Tibial artery (tissue), 4 donors: ENCODE measurements around the gene PRAMEF11.
"Not testable (repeated sequence)": the region's sequence is repeated elsewhere in the genome, so short reads cannot be mapped to it uniquely, and the experiment has no call there.

Experiments
- DNase-seq, 2 donors: peaks; one replicate each; pipeline ENCODE4 v3.0.0-alpha.2; 2019
- H3K27ac ChIP-seq, 2 donors: fragments of 200-600 bp; sonication (generic) in 1 of 2; 1 replicate in 1 of 2; 2 replicates in 1 of 2; pipeline ENCODE4 v1.5.1; 2018 to 2019; ENCODE audit warnings: mild to moderate bottlenecking in 1 of 2
- H3K27me3 ChIP-seq, 2 donors: fragments of 200-600 bp; sonication (generic) in 1 of 2; one replicate each; pipeline versions ENCODE4 v1.5.1 to v1.6.0; 2016 to 2019
- H3K36me3 ChIP-seq, 3 donors: fragments of 200-600 bp; sonication (generic) in 2 of 3; one replicate each; pipeline ENCODE4 v1.5.1; 2016 to 2019; ENCODE audit warnings: mild to moderate bottlenecking in 2 of 3
- H3K4me1 ChIP-seq, 4 donors: fragments of 200-600 bp; sonication (generic) in 2 of 4; 1 replicate in 3 of 4; 2 replicates in 1 of 4; pipeline ENCODE4 v1.5.1; 2016 to 2019
- H3K4me3 ChIP-seq, 2 donors: fragments of 200-600 bp; sonication (generic) in 1 of 2; 1 replicate in 1 of 2; 2 replicates in 1 of 2; pipeline ENCODE4 v1.5.1; 2018 to 2019; ENCODE audit warnings: mild to moderate bottlenecking in 2 of 2
- H3K9me3 ChIP-seq, 3 donors: fragments of 200-600 bp; sonication (generic) in 1 of 3; one replicate each; pipeline ENCODE4 v1.5.1; 2016 to 2019
- CTCF ChIP-seq, 2 experiments: fragments of 200-600 bp in 1 of 2; fragments of 450-650 bp in 1 of 2; IDR thresholded peaks; one replicate each; pipeline ENCODE4 v1.5.1; 2017 to 2019; ENCODE audit warnings: antibody characterized with exemption in 2 of 2, mild to moderate bottlenecking in 1 of 2, moderate library complexity in 1 of 2
- intact Hi-C: fragments of 100-400 bp; cut with DNase I; formaldehyde crosslinking; loops from one replicate; pipeline ENCODE4 v1.15.0; 2023; ENCODE audit warnings: low total_unique reads

Gene PRAMEF11

DNA sequence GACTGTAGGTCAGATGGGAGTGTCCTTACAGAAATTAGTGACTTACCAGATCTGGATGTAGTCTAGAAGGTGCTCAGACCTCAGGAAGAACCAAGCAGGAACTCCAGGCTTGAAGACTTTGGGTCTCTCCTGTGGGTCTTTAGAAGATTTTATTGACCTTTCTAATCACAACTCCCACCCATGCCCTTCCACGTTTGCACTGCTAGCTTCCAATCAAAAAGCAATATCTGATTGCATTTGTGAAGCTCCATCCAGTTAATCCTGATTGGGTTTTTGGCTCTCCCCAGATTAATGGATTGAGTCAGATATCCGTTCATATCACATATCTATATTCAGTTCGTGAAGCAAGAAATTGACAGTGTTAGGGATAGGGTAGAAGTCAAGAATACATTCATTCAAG is at the start of gene PRAMEF11:
TSS of gene PRAMEF11 (minus strand) at position 101 of the 400 bp plus-strand sequence. CDS start 2,621 bp downstream, outside the sequence.
- H3K27me3 ChIP-seq, DNase-seq, H3K4me3 ChIP-seq, H3K27ac ChIP-seq, intact Hi-C loops, H3K36me3 ChIP-seq, H3K9me3 ChIP-seq, H3K4me1 ChIP-seq: not testable (repeated sequence)

DNA sequence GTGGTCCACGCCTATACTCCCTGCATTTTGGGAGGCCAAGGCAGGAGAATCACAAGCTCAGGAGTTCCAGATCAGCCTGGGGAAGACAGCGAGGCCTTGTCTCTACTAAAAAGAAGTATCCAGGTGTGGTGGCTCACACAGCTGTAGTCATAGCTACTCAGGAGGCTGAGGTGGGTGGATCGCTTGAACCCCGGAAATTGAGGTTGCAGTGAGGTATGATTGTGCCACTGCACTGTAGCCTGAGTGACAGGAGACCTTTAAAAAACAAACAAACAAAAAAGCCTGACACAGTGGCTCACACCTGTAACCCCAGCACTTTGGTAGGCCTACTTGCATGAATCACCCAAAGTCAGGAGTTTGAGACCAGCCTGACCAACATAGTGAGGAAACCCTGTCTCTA is 47.2 kb upstream of the PRAMEF11 start:
- DNase-seq, H3K36me3 ChIP-seq, H3K27me3 ChIP-seq, H3K27ac ChIP-seq, H3K4me1 ChIP-seq, intact Hi-C loops, H3K9me3 ChIP-seq, H3K4me3 ChIP-seq: not testable (repeated sequence)

DNA sequence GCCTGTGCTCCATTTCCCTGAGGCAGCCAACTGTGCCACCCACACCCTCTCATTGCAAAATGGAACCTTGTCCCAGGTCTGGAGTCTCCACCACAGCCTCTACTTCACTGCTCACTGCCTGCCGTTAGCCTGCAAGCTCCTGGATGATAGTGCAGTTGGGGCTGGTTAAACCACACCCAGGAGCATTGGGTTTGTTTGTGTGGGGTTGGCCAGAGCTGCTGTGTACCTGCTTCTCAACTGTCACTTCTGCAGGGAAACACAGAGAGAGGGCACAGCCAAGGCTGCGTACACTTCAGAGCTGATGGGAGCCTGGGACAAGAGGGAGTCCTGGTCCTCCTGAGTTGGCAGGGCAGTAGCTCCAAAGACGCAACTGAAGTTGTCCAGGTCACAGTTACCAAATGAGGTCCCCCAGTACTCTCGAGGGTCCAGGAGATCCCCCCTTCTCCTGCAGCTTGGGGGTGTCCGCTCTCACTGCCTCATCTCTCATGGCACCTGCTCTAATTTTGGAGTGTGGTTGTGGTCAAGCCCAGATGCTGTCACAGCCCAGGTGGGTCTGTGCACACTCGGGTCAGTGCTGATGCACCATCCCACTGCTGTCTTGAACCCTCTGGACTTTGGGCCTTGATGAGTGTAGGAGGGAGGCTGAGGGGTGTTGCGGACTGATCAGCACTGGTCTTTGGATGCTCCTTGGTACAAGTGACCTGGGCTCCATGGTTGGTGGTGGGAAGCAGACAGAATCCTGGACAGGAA is 32.1 kb upstream of the PRAMEF11 start:
- H3K4me1 ChIP-seq, H3K36me3 ChIP-seq, DNase-seq, intact Hi-C loops, H3K4me3 ChIP-seq, H3K27me3 ChIP-seq, H3K27ac ChIP-seq, H3K9me3 ChIP-seq: not testable (repeated sequence)

DNA sequence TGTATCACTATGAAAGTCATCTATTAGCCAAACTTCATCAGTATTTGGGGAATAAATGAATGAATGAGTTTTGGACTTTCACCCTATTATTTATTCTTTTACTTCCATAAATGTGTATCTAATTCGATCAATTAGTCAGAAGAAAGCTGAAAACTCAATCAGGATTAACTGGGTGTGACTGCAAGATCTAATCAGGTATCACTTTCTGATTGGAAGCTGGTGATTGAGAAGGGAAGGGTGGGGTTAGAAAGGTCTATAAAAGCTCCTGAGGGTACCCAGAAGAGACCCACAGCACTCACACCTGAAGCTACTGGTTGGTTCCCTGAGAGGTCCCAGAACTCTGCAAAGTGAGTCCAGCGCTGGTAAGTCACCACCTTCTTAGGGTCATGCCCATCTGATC is 25.6 kb upstream of the PRAMEF11 start, which contains the start of gene PRAMEF2:
TSS of gene PRAMEF2 (plus strand) at position 301 of the 400 bp plus-strand sequence. CDS start 1,924 bp downstream, outside the sequence.
- H3K4me1 ChIP-seq, H3K27me3 ChIP-seq, H3K27ac ChIP-seq, H3K36me3 ChIP-seq, H3K4me3 ChIP-seq, H3K9me3 ChIP-seq, intact Hi-C loops, DNase-seq: not testable (repeated sequence)

GRCh38 chr1:12851779-12852178 is 20.6 kb upstream of the PRAMEF11 start:
- H3K9me3 ChIP-seq, result no peaks in the 10 kb centered on the region
- no peak for TF ChIP-seq CTCF (IDR thresholded peaks at IDR 0.05)
- intact Hi-C loops, result no loop called here
- no peaks in the 10 kb centered on the region for H3K27me3 ChIP-seq
- no peak for DNase-seq
- H3K4me3 ChIP-seq, result no peak overlapping the region
- H3K36me3 ChIP-seq, result no peaks in the 10 kb centered on the region
- no peaks in the 10 kb centered on the region for H3K4me1 ChIP-seq
- H3K27ac ChIP-seq, result no peak overlapping the region

- H3K9me3 ChIP-seq, H3K36me3 ChIP-seq, H3K4me1 ChIP-seq, DNase-seq, H3K27ac ChIP-seq, H3K4me3 ChIP-seq, intact Hi-C loops, H3K27me3 ChIP-seq: not testable (repeated sequence)
These were observed 17.4 kb upstream of the PRAMEF11 start, which contains the start of gene HNRNPCL1 for GRCh38 chr1:12848620-12849019. TSS of gene HNRNPCL1 (minus strand) at chr1:12848720. CDS start at chr1:12848289, 431 bp downstream.

- H3K27ac ChIP-seq, H3K4me3 ChIP-seq, intact Hi-C loops, H3K9me3 ChIP-seq, H3K27me3 ChIP-seq, H3K36me3 ChIP-seq, H3K4me1 ChIP-seq, DNase-seq: not testable (repeated sequence)
These were observed 2.0 kb upstream of the PRAMEF11 start for GRCh38 chr1:12833251-12833650.

- DNase-seq, H3K36me3 ChIP-seq: not testable (repeated sequence)
These were observed 12.1 kb downstream of the PRAMEF11 start for GRCh38 chr1:12819061-12819460.

DNA sequence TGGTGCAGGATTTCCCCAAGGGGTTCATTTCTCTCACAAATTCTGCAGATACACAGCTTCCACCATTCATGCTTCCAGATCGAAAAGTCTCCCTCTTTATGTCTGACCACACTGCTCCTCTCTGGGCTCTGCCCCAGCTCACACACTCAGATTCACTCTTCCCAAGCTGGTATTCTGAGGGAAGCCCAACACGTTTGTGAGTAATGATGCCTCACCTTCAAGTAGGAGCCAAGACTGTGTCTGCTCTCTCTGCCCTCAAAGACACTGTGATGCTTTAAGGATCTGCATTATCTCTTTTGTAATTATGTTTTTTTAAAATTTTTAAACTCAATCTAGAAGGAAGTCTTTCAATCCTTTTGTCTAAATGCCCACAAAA is 19.8 kb downstream of the PRAMEF11 start:
- intact Hi-C loops, result no loop called here
- DNase-seq, result no peak
- Histone ChIP-seq H3K27ac (no peak overlapping the region), H3K27me3 (peaks cover 0 to 8% of the 10 kb centered on the region in 2 donors), H3K36me3 (no peaks in the 10 kb centered on the region), H3K4me1 (no peaks in the 10 kb centered on the region), H3K9me3 (no peaks in the 10 kb centered on the region), H3K4me3 (no peak overlapping the region)
- no peak for TF ChIP-seq CTCF (IDR thresholded peaks at IDR 0.05)

More at GRCh38 chr1:12819061-12819460, 12.1 kb downstream of the PRAMEF11 start:
- intact Hi-C loops, H3K4me1 ChIP-seq, H3K9me3 ChIP-seq, H3K27ac ChIP-seq, H3K27me3 ChIP-seq, H3K4me3 ChIP-seq: not testable (repeated sequence)
